Pulmonary artery endothelial cell (primary cell): ENCODE measurements around the gene SMAD7. TPM values are rescaled to one million over a fixed set of nuclear protein-coding genes. Genes with fewer than 3 reads are reported as not detected.

Experiments
- DNase-seq: peaks from one replicate; pipeline ENCODE4 v3.0.0-alpha.2; 2011; ENCODE audit warnings: low read depth, low spot score
- total RNA-seq: library from RNA; depleted of rRNA; stranded (reverse); fragments of >200 nt; gene quantifications from 2 replicates; pipeline ENCODE4 v1.2.3, GENCODE V29; 2014

The SMAD7 gene
- total RNA-seq, 1 donor from 2014 or later = 4.9 TPM

DNA sequence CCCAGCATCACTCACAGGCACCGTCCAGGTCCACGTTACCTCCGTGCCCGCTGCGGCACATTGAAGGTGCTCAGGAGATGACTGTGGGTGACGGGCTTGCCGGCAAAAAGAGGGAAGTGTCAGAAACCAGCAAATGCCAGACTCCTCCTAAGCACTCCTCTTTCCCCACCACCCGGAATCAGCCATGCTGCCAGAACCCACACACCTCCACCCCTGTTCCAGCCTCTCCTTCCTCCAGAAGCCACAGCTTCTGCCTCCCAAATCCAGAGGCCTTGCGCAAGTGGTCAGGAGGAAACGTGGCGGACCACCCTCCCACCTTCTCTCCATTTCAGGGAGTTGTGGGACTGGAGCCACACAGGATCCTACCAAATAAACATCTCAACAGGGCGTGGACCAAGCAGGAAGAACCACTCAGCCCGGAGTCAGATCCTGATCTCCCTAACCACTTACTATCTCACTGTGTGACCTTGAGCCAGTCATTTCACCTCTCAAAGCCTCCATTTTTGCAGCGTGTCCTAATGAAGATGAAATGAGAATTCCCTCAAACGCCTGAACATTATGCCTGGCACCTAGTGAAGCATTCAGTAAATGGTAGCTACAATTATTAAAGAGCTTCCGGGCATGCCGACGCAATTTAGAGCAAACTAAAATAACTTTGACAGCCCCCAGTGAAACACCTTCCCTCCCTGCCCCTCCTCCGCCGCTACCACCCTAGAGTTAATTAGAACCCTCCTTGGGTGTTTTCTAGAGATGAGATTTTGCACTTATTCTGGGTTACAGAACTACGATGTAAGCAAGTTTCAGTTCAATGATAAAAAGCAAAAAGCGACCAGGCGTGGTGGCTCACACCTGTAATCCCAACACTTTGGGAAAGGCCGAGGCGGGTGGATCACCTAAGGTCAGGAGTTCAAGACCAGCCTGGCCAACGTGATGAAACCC lies 32.9 kb downstream of the SMAD7 start:
- no peak for DNase-seq

DNA sequence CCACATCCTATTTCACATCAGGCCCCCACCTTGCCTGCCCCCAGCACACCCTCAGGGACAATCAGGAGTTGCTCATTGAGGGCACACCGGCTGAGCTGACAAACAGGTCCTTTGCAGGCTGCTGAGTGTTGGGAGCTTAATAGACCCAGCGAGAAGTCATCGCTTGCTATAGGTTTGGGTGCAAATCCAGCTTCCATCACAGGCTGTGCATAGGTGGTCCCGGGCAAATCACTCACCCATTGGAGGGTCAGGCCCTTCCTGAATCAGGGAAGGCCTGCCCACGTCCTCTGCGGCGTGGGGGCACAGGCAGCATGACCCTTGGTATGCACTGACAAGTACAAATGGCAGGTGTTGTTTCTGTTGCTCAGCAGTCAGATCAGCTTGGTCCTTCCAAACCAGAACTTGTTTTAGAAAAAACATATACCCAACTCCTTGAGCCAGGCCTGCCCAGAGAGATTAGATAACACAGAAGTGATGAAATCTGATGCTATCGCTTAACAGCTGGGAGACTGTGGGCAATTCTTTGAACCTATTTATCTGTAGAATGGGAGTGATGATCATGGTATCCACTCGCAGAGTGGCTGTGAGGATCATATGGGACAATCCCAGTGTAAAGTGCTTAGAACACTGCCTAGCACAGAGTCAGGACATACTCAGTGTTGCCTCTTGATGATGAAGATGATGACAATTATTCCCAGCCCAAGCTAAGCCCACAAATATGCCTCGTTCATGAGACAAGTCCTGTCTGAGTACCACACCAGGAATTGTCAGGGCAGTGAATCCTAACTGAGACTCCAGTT lies 34.9 kb downstream of the SMAD7 start:
- DNase-seq = no peak

DNA sequence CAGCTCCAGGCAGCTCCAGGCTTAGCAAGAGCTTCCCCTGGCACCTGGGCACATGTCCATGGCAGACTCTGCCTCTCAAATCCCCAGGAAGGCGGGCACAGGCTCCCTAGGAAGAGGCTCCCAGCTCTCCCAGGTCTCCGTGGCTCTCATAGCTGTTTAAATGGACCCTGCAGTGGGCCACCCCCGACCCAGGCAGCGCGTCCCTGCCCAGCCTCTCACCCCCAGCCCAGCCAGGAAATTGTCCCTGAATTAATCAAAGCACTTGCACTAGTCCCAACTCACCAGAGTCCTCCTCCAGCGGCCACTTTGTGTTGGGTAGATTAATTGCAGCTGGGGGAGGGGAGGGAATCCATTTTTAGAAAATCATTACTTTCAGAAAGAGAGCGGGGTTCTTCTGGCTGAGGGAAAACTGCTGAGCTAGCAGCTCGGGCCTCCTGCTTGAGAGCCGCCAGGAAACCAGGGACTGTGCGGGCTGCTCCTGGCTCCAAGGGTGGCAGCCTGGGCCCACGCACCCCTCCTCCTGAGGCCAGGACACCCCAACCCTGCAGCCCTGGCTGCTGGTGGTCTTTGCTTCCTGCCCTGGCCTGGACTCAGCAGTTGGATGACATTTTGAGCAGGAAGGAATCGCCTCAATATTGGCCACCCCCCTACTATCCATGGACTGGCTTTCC lies 36.0 kb downstream of the SMAD7 start:
- no peak for DNase-seq

DNA sequence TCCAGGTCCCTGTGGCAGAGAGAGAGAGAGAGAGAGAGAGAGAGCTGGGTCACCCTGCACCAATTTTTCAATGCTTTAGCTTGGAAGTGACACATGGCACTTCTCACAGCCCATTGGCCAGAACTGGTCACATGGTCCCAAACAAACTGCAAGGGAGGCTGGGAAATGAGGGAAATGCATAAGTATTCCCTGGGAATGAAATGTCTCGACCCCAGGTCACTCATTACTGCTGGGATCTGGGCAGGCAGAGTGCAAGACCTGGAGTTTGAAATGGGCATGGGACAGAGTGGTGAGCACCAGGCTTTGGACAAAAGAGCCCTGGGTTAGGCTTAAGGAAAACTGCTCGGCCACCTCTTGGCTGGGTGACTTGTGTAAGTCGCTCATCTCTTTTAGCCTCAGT lies 37.0 kb downstream of the SMAD7 start:
- DNase-seq = no peak

DNA sequence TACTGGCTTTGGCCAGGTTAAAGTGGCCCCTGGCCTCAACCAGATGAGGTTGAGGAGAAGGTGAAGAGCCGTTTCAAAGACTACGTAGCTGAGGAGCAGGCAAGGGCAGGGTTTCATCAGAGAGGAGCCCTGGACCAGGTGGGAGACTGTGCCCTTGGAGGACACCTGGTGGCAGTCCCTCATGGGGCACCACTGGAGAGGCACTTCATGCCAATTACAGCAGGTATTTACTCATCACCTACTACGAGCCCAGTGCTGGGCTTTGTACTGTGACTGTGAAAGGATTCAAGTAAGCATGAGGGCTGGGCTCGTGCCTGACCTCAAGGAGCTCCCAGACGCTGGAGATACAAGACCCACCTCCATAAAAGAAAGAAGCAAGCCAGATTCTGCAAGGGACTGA lies 37.6 kb downstream of the SMAD7 start:
- no peak for DNase-seq

DNA sequence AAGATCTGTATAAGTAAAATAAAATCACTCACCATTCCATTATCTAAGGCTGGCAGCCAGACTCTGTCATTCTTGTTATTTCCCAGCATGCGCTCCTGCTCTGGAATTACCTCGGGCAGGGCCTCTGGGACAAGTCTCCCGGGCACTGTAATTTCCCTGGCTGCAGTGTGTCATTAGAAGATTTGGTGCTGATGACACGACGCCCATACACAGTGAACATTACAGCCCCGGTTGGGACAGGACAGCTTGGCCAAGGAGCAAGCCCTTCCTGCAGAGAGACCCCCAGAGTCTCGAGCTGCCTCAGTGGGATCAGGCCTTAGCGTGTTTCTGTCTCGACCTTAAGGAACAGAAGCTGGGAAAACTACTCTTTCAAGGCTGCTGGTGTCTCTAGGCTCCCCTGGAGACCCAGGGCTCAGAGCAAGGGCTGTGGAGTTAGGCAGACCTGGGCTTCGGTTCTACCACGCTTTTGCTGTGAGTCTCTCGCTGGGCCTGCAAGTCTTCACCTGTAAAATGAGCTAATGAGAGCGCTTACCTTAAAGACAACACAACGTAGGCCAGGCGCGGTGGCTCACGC lies 39.7 kb downstream of the SMAD7 start:
- no peak for DNase-seq

DNA sequence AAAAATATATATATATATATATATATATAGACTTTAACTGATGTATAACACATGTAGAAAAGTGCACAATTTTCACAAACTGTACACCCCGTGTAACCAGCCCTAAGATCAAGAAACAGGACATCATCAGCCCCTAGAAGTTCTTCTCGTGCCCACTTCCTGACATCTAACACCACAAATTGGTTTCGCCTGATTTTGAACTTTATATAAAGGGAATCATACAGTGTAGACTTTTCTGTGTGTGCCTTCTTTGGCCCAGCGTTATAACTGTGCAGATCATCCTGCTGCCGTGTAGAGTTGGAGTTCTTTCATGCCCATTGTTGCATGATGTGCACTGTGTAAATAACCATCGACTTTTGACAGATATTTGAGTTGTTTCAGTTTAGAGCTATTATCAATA lies 41.0 kb downstream of the SMAD7 start:
- no peak for DNase-seq

DNA sequence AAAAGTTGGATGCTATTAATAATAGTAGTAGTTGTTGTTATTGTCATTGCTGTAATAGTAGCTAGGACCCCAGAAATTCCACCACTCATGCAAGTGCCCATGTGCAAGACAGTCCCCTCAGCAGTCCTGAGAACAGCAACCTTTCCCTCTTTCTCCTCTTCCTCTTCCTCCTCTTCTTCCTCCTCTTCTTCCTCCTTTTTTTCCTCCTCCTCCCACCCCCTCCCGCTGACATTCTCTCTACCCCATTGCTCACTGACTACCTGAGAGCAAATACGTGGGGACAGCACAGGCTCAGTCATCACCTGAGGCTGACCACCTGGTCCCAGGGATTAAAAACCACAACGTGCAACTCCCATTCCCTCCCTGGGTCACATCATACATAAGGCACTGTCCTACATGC lies 41.8 kb downstream of the SMAD7 start:
- DNase-seq = no peak

DNA sequence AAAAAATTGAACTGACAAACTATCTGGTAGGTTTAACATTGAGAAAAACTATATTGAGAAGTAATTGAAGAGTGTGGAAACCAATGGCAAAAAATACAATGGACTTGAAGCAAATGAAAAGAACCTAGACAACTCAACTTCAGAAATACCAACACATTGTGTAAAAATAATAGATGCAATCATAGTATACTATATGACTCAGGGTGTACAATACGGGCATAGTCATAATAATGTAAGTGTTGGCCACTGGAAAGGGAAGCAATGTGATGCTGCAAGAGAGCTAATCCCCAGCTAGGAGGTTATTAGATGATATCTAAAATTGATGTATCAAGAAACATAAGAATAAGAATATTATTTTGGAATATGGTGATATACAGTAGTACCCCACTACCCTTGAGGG lies 45.3 kb downstream of the SMAD7 start:
- DNase-seq = no peak

DNA sequence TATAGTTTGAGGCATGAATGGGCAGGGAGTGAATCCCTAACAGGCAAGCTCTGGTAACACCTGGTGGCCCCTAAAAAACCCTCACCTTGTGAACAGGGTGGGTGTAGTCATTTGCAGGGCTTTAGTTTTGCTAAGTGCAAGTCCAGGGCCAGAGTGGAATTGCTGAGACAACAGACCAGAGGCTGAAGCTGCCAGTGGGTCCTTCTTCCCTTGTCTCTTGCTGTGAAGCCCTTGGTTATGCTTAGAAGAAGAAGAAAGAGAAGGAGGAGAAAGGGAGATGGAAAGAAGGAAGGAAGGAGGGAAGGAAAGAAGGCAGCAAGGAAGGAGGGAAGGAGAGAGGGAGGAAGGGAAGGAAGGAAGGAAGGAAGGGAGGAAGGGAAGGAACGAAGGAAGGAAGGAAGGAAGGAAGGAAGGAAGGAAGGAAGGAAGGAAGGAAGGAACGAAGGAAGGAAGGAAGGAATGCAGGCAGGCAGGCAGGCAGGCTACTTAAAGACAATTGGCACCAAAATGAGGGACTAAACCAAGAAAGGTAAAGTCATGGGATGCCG lies 45.8 kb downstream of the SMAD7 start:
- DNase-seq = no peak

DNA sequence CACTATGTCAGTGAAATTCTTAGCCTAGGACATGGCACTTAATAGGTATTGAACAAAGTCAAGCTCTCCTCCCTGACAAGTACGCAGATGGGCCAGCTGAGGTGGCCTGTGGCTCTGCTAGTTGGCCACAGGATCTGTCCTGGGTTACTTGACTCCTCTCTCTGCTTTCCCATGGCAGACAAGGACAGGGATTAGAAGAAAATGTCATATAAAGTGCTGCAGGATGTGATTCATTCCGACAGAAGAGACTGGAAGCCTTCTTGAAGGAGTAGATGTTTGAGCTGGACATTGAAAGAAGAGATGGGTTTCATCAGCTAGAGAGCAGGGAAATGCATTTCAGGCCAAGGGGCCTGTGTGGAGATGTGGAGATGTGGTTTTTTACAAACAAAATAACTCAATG lies 46.7 kb downstream of the SMAD7 start:
- DNase-seq = no peak

DNA sequence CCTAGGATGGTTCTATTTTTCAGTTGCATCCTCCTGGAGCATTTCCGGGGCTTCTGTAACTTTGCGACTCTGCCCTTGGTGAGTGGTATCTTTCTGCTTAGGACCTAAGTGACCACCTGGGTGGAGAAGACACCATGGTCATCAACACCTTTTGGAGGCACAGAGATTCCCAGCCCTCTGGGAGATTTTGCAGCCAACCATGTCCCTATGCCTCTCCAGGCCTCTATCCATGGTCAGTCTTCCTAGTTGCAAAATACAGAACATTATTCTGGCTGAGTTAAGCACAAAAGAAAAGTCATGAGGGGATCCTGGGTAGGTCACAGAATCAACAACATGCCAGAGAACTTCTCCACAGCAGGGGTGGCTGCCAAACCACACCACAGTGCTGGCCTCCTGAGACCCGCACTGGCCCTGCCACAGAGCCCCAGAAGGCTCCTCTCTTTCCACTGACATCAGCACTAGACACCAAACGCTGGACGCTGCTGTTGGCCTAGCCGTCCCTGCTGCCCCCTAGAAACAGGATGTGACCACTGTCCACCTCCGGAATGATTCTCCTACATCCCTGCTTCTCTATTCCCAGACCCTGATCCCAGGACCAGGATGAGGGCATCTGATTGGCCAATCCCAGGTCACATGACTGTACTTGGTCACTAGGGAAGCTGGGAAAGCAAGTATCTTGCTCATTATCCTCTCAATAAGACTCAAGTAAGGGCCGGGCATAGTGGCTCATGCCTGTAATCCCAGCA lies 47.7 kb downstream of the SMAD7 start:
- DNase-seq = no peak

DNA sequence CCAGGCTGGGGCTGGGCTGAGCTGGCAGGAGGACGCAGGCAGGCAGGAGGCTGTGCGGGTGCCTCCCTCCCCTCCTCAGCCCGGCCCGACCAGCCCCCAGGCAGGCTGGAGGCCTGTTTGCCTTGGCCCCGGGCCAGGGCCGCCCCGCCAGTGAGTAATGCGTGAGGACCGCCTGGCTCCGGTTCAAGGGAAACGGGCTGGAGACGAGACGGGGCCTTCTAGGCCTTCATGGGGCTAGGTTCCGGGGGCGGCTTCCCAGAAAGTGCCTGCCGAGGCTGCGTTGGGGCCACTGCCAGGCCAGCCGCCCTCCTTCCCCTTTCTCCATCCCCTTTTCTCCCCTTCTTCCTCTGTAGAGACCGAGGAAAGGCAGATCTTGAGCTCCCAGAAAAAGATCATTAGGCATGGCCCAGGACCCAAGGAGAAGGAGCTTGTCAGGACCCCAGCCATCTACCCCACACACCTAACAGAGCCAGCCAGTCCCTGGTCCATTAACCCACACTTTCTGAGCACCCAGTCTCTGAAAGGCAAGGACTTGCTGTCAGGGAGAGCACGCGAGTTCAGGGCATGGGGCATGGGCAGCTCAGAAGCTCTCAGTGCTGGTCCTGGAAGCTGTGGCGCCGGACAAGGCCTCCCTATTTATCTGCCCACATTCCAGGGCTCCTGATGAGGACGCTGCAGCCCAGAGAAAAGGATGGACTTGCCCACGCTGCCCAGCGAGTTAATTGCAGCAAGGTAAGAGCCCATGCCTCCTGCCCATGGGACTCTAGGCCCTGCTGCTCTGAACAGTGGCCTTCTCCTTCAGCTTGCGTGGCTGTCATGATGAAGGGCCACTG lies 48.5 kb downstream of the SMAD7 start:
- peak; percentile 83 for DNase-seq

DNA sequence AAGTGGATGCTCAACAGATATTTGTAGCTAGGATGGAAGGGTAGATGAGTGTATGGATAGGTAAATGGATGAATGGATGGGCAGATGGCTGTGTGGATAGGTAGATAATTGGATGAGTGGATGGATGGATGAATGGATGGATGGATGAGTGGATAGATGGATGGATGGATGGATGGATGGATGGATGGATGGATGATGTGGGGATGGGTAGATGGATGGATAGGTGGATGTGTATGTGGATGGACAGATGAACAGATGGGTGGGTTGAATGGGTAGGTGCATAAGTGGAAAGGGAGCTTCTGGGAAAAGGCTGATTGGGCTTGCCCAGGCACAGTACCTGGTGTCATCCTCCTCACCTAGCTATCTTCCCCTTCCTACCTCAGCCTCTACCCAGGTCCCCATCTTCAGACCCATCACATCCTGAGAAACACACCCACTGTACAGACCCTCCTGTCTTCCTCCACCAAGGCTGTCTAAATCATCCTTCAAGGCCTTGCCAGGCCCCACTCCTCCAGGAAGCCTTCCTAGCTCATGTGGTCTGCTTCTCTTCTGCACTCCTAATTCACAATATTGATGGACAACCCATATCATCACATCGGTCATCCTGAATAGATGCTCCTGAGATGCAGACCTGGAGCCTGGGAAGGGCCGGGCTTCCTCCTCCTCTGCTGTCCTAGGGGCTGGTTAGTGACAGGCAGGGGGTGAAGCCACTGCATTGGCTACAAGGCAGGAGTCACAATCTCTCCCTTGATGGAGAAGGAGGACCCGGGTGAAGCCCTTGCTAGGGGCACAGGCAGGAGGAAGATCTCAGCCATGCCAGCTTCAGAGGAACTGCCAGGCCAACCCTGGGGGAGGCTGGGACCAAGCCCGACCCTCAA lies 49.4 kb downstream of the SMAD7 start:
- no peak for DNase-seq

DNA sequence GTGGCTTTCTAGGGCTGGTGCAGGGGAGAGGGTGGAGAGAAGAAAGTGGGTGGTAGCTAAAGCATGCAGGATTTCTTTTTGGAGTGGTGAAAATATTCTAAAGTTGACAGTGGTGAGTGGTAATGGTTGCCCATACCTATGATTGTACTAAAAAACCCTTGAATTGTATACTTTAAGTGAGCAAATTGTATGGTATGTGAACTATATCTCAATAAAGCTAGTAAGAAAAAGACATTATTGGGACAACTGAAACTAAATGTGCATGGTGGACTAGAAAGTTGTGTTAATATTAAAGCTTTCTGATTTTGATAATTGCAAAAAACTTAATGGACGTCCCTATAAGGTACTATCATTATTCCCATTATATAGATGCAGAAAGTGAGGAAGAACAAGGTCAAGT lies 50.3 kb downstream of the SMAD7 start:
- DNase-seq = no peak

DNA sequence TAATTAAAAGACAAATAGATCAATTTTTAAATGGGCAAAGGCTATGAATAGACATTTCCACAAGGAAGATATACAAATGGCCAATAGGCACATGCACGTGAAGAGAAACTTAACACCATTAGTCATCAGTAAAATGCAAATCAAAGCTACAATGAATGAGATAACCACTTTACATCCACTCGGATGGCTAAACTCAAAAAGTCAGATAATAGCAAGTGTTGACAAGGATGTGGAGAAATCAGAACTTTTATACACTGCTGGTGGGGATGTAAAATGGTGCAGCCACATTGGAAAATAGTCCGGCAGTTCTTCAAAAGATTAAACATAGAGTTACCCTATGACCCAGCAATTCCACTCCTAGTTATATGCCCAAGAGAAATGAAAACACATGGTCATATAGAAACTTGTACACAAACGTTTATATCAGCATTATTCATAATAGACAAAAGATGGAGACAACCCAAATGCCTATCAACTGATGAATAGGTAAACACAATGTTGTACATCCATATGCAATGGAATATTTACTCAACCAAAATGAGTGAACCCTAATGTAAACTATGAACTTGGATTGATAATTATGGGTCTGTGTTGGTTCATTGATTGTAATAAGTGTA lies 51.1 kb downstream of the SMAD7 start:
- no peak for DNase-seq

DNA sequence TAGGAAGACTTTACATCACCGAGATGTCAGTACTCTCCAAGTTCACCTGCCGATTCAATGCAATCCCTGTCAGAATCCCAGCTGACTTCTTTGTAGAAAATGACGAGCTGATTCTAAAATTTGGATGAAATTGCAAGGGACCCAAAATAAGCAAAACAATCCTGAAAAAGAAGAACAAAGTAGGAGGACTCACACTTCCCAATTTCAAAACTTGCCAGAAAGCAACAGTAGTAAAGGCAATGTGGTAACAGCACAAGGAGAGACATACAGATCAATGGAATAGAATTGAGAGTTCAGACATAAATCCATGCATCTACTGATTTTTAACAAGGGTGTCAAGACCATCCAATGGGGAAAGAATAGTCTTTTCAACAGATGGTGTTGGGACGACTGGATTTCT lies 52.2 kb downstream of the SMAD7 start:
- no peak for DNase-seq

DNA sequence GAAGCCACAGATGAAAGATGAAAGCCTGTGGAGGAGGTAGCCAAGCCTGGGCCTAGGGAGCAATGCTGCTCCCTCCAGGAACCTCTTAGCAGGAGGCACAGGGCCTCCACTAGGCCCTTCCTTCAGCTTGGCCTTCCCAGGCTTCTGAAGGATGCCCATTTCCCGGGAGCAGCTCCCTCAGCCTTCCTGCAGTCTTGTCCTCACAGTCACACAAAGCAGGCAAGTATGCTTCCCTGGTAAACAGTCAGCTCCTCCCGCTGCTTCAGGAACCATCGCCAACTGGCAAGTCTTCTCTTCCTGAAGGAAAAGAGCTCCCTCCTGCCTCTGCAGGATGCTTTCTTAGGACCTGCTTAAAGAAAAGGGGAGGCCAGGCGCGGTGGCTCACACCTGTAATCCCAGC lies 53.2 kb downstream of the SMAD7 start:
- no peak for DNase-seq
